ACHN (cell line): ENCODE measurements around the gene GRM1.

Experiments used
- DNase-seq: peaks from one replicate; pipeline ENCODE4 v3.0.0-alpha.2; 2015
- in situ Hi-C: cut with HindIII; loops from 2 replicates; pipeline ENCODE4 v1.10.0; 2017; ENCODE audit warnings: low sequenced_read_pairs, low pct_ligation_motif_present, low pct_unique_long_range_greater_than_20kb

GRM1 gene

DNA sequence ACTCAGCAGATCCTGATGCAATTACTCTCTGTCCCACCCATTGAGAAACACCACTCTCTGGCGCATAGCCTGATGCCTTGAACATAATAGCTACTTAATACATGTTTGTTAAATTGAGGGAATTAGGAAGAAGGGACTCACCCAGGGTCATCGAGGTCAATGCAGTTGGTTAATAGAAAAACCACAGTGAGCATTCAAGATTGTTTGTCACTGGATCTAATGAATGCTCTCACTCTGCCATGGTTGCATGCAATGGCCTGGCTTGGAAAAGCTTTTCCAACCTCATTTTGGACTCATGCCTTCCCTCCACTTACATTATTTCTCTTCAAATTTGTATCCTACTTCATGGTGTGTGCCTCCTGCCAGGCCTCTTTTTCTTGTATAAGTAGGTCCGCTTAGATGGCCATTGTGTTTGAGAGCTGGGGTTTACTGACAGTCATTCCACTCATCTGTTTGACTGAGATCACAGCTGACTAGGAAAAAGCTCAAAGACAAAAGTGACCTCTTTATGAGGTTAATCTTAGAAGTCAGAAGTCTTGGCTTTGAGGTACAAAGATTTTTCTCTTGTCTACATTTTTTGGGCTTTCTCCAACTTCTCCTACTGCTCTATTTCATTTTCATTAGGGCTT, 360.0 kb downstream of the GRM1 start:
- in situ Hi-C loops = no loop called here
- no peak for DNase-seq

DNA sequence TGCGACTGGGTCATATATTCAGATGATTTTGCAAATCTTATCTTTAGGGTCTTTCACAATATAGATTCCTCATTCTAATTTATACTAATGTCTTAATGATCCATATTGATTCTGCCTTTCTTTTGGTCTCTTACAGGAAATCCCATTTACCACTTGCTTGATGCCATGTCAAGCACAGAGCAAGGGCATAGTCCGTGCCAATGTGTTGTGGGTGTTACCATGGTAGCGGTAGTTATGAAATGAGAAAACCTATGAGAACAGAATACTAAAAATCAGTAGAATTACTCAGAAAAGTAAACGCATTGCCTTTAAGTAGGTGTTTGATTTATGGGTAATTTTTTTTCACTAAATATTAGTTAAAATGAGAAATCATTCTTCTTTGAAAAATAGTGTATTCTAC, 360.9 kb downstream of the GRM1 start:
- in situ Hi-C loops = no loop called here
- DNase-seq = no peak

DNA sequence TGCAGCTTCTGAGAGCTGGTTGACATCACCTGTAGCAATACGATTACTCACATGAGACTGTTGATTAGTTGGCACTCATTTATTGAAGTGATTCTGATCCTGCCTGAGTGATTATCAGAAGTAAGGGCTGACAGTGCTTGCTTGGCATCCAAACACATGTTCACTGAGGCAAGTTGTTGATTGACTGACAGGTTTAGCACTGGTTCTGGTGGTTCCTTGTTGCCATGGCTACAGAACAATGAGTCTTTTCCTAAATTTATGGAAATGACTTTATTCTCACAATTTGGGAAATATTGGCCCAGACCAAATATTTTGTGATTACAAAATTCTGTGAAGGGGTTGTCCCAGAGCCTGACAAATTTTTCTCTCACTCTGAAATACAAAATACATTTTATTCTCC, 368.8 kb downstream of the GRM1 start:
- in situ Hi-C loops = no loop called here
- DNase-seq = no peak

DNA sequence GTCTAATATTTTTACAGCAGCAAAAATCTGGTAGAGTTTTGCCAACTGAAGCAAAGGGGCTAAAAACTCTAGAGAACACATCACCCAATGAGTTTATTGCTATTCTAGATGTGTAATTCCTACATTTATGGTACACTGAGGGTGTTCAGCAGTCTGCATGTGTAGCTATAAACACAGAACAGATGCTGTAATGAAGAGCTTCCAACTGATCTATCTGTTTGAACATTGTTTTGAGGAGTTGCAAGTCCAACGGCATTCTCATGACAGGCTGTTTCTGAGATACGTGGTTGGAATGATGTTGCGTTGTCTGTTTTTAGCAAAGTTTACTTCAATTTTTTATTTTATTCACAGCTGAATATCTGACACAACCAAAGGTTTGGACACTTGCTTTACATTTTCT, 373.6 kb downstream of the GRM1 start:
- DNase-seq = no peak
- in situ Hi-C loops = no loop called here

DNA sequence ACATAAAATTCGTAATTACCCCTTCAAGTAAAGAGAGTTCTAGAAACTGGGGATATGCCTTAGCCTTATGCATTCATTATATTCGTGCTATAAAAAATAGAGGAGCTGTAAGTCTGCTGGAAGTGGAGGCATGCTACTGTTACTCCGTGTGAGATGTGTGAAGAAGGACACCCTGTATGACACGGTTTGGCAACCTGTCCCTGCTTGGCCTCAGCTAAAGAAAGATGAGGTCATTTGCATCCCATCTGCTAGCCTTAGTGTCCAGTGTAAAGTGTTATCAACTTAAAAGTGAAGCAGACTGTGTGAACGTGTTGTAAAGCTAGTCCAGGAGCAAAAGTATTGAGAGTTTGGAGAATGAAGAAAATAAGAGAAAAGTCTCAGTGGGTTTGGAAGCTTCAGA, 379.7 kb downstream of the GRM1 start:
- no peak for DNase-seq

DNA sequence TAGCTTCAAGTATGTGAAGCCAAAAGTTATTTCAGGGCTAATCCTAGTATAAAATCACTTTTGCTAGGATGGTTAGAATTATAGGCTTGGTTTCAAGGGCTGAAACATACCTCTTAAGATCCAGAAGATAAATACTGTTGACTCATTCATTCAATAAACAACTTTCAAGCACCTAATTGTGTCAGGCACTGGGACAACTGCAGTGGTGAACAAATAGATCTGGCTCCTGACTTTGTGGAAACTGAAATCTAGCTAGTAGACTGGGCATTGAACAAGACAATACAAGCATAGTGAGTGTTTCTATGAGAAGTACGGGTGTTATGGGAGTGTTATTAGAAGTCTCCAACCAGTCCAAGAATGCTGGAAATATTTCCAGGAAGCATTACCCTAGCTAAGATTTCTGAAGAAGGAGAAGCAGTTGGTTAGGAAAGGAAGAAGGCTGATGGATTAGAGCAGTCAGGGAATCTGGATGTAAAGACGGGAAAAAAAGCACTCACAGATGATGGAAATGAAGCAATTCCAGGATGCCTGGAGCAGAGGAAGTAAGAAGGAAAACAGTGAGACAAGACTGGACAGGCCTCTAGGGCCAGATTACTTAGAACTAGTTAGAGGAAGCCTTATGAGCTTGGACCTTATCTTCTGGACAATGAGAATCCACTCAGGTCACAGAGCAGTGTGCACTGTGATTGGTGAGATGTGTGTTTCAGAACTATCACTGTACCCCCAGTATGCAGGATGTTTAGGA, 382.2 kb downstream of the GRM1 start:
- DNase-seq = no peak
- in situ Hi-C loops = no loop called here

More for the DNA sequence above, 379.7 kb downstream of the GRM1 start:
- in situ Hi-C loops = no loop called here

DNA sequence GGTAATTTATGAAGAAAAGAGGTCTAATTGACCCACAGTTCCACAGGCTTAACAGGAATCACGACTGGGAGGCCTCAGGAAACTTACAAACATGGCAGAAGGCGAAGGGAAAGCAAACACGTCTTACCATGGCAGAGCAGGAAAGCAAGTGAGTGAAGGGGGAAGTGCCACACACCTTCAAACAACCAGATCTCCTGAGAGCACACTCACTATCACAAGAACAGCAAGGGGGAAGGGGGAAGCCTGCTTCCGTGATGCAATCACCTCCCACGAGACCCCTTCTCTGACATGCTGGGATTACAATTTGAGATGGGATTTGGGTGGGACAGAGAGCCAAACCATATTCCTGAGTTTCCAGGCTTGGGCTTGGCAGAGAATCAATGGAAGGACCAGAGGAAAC, 390.7 kb downstream of the GRM1 start:
- in situ Hi-C loops = no loop called here
- no peak for DNase-seq

DNA sequence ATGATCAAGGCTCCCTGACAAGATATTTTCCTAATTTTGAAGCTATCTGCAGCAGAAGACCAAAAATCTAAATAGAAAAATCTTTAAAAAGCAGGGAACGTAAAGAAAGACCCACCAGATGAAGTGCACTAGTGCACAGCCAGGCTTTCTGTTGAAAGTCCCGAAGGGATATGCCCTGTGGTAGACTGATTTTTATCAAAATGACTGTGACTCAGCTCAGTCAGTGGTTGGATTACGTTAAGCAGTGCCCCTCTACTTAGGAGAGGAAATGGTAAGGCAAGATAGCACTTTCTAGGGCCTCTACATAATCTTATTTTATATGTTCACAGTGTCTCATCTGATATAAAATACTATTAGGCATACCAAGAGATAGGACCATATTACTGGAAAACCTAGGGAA, 391.4 kb downstream of the GRM1 start:
- DNase-seq = no peak
- in situ Hi-C loops = no loop called here

DNA sequence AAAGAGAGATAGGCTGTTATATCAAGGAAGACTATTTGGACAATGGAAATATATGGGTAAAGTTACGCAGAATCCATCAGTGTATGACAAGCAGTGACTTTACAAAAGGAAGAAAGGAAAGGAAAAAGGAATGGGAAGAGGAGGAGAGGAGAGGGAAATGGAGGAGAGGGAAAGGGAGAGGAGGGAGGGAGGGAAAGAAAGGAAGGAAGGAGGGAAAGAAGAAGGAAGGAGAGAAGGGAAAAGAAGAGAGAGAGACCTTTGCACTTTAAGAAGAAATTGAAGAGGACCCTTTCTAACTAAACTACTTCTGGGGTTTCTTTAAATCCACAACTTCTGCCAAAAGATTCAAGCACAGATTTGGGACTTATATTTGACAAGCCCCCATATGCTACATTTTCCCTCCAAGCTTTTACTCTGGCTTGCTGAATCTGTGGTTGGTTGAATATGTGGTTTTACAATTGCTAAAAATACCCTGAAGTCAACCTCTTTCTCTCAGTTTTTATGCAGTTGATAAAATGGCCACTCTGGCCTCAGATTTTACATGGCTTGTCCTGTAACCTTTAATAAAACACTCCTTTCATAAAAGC, 394.0 kb downstream of the GRM1 start:
- DNase-seq = no peak
- in situ Hi-C loops = no loop called here

DNA sequence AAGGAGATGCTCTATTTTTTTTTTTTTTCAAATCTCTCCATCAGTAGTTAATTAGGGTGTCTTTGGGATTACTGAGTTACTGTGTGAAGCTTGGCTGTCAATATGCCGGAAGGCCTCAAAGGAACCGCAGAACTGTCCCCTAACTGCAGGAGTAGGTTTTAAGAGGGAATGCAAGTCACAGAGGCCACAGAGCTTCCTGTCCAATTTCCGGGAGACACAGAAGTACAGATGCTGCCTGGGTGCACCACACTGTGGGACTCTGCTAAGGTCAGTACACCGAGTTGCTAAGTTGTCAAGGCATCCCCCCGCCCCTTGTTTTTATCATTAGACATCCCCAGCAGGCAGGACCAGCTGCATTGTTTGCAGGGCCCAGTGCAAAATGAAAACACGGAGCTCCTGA, 394.6 kb downstream of the GRM1 start:
- in situ Hi-C loops = no loop called here

DNA sequence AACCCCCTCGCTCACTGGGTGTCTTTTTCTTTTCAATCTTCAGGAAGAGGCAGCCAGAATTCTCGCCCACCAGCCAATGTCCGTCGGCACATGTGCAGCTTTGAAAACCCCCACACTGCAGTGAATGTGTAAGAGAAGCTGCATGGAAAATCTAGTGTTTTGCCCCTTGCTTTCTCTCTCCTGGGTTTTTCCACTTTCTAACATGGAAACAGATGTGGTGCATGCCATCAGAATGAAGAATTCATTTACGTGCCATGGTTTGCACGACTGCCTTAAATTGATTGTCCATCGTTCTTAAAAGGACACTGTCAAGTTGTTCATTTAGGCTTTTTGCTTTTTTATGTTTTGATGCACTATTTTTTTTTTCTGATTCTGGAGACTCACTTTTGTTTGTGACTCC, 397.7 kb downstream of the GRM1 start:
- in situ Hi-C loops = no loop called here

More for the DNA sequence above, 394.6 kb downstream of the GRM1 start:
- no peak for DNase-seq

DNA sequence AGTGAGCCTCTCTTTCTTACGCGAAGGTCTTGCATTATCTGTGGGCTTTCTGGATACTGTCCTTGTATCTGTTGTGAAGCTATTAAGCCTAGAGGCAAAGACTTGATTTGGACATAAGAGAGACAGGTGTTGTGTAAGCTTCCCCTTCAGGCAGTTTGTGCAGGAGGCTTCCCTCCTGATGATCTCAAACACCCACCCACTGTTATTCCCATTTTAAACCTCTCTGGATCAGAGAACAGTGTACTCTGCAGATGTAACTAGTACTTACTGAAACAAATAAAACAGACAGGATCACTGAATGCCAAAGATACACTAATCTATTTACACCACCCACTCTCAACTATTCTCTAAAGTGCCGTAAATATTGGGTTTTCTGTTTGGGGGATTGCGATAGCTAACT, 401.0 kb downstream of the GRM1 start:
- in situ Hi-C loops = no loop called here
- no peak for DNase-seq

More for the DNA sequence above, 397.7 kb downstream of the GRM1 start:
- DNase-seq = no peak

DNA sequence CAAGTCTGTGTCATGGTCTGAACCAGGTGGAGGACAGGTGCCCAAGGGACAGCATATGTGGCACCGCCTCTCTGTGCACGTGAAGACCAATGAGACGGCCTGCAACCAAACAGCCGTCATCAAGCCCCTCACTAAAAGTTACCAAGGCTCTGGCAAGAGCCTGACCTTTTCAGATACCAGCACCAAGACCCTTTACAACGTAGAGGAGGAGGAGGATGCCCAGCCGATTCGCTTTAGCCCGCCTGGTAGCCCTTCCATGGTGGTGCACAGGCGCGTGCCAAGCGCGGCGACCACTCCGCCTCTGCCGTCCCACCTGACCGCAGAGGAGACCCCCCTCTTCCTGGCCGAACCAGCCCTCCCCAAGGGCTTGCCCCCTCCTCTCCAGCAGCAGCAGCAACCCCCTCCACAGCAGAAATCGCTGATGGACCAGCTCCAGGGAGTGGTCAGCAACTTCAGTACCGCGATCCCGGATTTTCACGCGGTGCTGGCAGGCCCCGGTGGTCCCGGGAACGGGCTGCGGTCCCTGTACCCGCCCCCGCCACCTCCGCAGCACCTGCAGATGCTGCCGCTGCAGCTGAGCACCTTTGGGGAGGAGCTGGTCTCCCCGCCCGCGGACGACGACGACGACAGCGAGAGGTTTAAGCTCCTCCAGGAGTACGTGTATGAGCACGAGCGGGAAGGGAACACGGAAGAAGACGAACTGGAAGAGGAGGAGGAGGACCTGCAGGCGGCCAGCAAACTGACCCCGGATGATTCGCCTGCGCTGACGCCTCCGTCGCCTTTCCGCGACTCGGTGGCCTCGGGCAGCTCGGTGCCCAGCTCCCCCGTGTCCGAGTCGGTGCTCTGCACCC, 405.2 kb downstream of the GRM1 start:
- in situ Hi-C loops = no loop called here
- no peak for DNase-seq

DNA sequence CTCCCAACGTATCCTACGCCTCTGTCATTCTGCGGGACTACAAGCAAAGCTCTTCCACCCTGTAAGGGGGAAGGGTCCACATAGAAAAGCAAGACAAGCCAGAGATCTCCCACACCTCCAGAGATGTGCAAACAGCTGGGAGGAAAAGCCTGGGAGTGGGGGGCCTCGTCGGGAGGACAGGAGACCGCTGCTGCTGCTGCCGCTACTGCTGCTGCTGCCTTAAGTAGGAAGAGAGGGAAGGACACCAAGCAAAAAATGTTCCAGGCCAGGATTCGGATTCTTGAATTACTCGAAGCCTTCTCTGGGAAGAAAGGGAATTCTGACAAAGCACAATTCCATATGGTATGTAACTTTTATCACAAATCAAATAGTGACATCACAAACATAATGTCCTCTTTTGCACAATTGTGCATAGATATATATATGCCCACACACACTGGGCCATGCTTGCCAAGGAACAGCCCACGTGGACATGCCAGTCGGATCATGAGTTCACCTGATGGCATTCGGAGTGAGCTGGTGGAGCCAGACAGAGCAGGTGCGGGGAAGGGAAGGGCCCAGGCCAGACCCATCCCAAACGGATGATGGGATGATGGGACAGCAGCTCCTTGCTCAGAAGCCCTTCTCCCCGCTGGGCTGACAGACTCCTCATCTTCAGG, 406.0 kb downstream of the GRM1 start:
- in situ Hi-C loops = no loop called here

DNA sequence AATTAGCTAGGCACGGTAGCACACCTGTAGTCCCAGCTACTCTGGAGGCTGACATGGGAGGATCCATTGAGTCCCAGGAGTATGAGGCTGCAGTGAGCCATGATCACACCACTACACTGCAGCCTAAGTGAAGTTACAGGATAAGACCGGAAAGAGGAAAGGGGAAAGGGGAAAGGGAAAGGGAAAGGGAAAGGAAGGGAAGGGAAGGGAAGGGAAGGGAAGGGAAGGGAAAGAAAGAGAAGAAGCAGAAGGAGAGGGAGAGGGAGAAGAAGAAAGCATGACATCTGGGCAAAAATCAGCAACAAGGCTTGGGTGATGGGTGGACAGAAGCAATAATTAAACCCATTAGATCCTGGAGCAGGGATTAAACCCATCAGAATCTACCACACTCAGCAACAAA, 413.0 kb downstream of the GRM1 start:
- in situ Hi-C loops = no loop called here
- DNase-seq = no peak

More for the DNA sequence above, 406.0 kb downstream of the GRM1 start:
- DNase-seq = no peak

DNA sequence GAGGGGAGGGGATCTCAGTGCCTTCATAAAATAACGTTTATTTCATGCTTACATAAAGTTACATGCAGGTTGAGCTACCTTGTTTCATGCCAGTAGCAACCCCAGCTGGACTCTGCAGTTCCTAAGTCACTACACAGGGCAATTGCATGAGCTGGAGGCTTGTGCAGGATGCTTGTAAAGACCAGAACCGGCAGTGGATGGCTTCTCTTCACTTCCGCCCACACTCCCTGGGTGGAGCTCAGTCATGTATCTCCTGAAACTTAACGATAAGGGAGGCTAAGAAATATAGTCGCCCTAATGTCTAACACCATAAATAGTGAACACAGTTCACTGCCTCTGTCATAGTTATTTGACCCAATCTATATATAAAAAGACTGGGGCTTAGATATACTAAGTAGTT, 415.3 kb downstream of the GRM1 start:
- in situ Hi-C loops = no loop called here
- no peak for DNase-seq

DNA sequence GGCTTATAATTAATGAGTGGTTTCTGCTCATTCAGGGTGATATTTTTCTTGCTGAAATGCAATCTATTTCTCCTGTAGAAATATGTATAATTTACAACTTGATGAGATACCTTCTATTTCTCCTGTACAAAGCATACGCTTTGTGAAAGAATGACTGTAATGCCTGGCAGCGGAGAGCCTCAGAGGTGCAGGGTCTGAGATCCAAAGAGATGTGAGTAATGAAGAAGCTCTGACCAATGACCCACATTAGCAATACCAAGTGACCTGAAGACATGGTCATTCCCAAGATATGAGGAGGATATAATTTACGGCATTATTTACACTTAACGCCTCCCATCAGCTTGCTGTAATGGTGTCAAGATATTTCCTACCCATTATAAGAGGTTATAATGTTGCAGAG, 416.4 kb downstream of the GRM1 start:
- DNase-seq = no peak
- in situ Hi-C loops = no loop called here

DNA sequence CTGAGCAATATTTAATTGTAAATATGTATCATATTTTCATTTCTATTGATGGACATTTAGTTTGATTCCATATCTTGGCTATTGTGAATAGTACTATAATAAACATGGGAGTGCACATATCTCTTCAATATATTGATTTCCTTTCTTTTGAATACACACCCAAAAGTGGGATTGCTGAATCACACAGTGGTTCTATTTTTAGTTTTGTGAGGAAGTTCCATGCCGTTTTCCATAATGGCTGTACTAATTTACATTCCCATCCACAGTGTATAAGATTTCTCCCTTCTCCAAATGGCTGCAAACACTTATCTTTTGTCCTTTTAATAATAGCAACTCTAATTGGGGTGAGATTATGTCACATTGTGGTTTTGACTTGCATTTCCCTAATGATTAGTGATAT, 428.0 kb downstream of the GRM1 start:
- no peak for DNase-seq
- in situ Hi-C loops = no loop called here

DNA sequence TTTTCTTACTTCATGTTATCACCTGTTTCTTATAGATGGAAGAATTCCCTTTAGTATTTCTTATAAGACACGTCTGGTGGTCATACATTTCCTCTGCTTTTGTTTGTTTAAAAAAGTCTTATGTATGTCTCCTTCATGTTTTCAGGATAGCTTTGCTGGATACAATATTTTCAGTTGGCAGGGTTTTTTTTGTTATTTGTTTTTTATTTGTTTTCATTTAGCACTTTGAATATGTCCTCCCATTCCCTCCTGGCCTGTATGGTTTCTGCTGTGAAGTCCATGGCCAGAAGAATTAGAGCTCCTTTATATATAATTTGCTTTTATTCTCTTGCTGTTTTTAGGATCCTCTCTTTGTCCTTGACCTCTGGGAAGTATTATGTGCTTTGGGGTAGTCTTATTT, 432.1 kb downstream of the GRM1 start:
- no peak for DNase-seq
- in situ Hi-C loops = no loop called here
